Astrocyte of the spinal cord (primary cell): ENCODE measurements around the gene NTRK2.

Source experiments
- DNase-seq: peaks from one replicate; pipeline ENCODE4 v3.0.0; 2011; ENCODE audit warnings: low read depth, low spot score
- H3K4me3 ChIP-seq: 2 replicates; pipeline ENCODE4 v1.5.1; 2011; ENCODE audit warnings: low read depth, mild to moderate bottlenecking, low read length, moderate library complexity
- in situ Hi-C: cut with HindIII; loops from 2 replicates; pipeline ENCODE4 v1.10.0; 2017; ENCODE audit warnings: low sequenced_read_pairs
- TF ChIP-seq, protein P1 (sequence below): IDR thresholded peaks from 2 replicates; pipeline ENCODE4 v1.5.1; 2012; ENCODE audit warnings: low read depth, mild to moderate bottlenecking, low read length, inconsistent platforms

The NTRK2 gene

DNA sequence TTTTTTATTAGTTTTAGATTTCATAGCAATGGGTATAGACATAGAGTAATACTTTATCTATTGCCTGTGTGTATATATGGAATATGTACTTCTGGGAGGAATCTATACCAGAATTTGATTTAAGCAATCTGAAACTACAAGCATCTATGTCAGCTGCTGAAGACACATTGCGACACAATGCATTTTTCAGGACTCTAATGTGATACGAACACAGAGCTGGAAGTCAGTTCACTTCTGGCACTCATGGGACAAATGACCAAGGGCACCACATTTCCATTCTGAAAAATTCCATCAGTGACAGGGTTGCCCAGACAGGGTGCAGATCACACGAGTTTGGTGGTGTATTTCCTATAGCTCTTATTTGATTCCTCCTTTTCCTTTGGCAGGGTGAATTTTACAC lies 259.5 kb downstream of the NTRK2 start:
- H3K4me3 ChIP-seq: no peak overlapping the region
- no peak for DNase-seq
- TF ChIP-seq, protein P1, sequence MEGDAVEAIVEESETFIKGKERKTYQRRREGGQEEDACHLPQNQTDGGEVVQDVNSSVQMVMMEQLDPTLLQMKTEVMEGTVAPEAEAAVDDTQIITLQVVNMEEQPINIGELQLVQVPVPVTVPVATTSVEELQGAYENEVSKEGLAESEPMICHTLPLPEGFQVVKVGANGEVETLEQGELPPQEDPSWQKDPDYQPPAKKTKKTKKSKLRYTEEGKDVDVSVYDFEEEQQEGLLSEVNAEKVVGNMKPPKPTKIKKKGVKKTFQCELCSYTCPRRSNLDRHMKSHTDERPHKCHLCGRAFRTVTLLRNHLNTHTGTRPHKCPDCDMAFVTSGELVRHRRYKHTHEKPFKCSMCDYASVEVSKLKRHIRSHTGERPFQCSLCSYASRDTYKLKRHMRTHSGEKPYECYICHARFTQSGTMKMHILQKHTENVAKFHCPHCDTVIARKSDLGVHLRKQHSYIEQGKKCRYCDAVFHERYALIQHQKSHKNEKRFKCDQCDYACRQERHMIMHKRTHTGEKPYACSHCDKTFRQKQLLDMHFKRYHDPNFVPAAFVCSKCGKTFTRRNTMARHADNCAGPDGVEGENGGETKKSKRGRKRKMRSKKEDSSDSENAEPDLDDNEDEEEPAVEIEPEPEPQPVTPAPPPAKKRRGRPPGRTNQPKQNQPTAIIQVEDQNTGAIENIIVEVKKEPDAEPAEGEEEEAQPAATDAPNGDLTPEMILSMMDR: no peak
- in situ Hi-C loops: no loop called here

DNA sequence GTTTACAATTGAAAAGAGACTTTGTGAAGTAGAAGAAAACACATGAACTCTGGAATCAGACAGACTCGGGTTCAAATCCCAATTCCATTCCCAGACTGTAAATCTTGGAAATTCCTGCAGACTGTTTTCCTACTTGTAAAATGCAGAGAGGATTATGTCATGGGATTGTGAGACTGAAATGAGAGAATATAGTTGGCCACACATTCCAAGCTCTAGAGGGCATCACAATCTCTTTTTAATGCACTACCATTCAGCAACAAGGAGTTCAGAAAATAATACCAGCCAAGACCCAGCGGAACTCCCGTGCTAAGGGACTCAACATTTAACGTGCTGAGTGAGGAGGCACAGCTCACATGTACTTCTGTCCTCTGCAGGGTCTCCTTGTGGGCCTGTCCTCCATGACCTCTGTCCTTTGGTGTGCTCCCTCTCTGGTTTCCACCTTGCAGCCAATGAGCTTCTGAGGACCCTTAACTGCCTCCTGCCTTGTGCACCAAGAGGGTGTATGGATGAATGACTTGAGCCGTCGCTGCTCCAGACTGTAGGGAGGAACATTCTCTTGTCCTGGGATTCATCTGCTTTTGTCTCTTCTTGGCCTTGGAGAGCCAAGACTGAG lies 263.5 kb downstream of the NTRK2 start:
- H3K4me3 ChIP-seq: no peak overlapping the region
- peak; percentile 5 for DNase-seq
- in situ Hi-C loops: no loop called here
- TF ChIP-seq, protein P1: no peak

DNA sequence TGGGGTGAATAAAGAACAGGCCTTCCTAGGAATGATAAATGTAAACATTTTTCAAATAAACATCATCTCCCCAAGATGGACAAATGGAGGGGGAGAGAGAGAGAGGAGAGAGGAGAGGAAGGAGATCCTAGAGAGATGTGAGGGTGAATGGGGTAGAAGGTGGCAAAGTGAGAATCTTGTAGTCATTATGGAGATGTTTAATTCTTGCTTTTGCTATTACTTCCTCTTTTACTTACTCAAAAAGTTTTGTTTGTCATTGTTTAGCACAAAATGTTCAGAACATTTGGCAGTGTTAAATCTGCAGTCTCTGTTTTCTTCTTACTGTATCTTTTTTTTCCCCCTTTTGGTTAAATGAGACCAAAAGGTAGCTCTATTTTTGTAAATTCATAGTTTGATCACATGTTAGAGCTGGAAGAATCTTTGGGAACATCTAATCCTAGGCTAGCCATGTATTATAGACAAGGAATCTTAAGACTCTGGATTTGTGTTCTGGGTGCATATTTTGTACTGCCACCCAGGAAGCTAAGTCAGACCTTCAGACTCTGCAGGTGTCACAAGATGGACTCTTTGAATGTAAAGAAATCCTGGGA lies 266.1 kb downstream of the NTRK2 start:
- H3K4me3 ChIP-seq: no peak overlapping the region
- TF ChIP-seq, protein P1: no peak
- no peak for DNase-seq
- in situ Hi-C loops: no loop called here

DNA sequence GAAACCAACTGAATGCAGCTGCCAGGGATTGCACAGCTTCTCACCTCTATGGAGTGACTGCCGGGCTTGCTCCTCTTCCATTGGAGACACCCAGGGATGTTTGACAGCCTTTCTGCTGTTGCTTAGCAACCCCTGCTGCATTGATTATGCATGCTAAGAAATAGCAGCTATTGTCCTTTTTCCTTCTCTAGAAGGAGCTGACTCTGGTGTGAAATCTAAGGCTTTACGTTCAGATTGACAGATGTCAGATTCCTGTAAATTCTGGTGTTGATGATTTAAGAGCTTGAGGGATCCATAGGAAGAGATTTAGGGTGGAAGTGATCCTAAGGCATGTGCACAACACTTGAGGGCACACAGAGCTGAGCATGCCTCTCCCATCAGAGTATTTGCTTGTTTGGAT lies 267.7 kb downstream of the NTRK2 start:
- no peak overlapping the region for H3K4me3 ChIP-seq
- TF ChIP-seq, protein P1: no peak
- in situ Hi-C loops: no loop called here
- no peak for DNase-seq

DNA sequence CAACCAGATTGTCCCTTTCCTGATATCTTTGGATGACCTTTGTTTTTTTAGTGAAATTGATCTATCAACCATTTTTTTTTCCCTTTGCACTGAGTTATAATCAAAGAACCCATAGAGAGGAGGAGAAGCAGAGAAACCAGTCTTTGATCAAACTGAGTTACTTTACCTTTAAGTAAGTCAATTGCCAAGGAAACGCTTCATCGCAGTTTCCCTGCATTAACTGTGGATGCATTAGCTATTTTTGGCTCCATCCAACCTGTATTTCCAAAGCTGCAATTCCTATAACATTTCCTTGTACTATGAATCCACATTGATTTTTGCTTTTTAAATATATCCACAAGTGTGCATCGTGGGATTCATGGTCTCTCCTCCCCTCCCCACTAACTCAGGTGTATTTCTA lies 268.1 kb downstream of the NTRK2 start:
- H3K4me3 ChIP-seq: no peak overlapping the region
- in situ Hi-C loops: no loop called here
- DNase-seq: no peak
- TF ChIP-seq, protein P1: no peak

DNA sequence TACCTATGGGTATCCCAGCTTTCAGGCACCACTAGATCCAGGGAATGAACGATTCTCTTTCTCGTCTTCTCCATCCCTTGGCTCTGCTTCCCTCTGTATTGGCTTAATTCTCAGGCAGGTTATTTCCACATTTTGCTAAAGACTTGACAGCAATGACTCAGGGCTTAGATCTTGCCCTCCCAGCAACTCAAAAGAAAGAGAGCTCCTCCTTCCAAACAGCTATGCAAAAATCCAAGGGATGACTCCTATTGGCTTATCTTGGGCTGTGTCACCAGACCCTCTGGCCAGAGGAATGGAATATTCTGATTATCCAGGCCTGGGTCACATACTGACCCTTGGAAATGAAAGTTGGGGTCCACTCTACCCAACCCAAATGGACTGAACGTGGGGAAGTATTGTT lies 270.2 kb downstream of the NTRK2 start:
- no peak for DNase-seq
- no peak overlapping the region for H3K4me3 ChIP-seq
- TF ChIP-seq, protein P1: no peak
- in situ Hi-C loops: no loop called here

DNA sequence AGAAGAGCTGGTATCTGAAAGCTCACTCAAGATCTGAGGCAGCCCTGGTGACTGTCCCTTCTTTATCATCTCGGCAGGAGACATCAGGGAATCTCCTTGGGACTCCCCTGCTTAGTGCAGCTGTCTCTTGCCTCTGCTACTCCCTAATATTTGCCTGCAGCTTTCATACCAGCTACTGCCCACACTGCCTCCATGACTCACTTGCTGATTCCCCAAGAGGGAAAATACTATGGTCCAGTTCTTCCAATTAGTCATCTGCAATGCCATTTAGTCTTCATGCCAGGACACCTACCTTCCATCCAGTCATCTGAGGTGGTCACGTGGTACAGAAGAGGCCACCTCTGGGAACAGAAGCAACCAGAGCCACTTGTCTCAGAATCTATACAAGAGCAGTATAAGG lies 270.8 kb downstream of the NTRK2 start:
- TF ChIP-seq, protein P1: no peak
- no peak overlapping the region for H3K4me3 ChIP-seq
- peak; percentile 10 for DNase-seq
- in situ Hi-C loops: no loop called here
